Pancreas (tissue), 10 donors: ENCODE data around the gene PARVG. TPM values are rescaled to one million over a fixed set of nuclear protein-coding genes. Genes with fewer than 3 reads are reported as not detected.
A peak's percentile ranks its signal among the peaks of the same experiment; 100 is the strongest.

Experiments used
- ATAC-seq, 4 donors: fragments of 200-7000 bp; cut with Tn5 transposase; one replicate each; pipeline versions ENCODE4 v1.8.0 to v1.9.1; 2020; ENCODE audit warnings: mild to moderate bottlenecking in 4 of 4, moderate library complexity in 4 of 4
- DNase-seq, 6 donors: peaks; one replicate each; pipeline ENCODE4 v3.0.0-alpha.2; 2020
- FAIRE-seq: peaks from 2 replicates; lab custom pipeline; 2012; peaks lifted over from hg19 to GRCh38; lab: Jason Lieb, UNC
- H3K27ac ChIP-seq, 4 donors: fragments of 200-600 bp; sonication (generic); 1 replicate in 3 of 4; 2 replicates in 1 of 4; pipeline versions ENCODE4 v1.5.0 to v1.8.0; 2020
- H3K27me3 ChIP-seq, 4 donors: fragments of 200-600 bp; one replicate each; pipeline ENCODE4 v1.8.0; 2021
- H3K36me3 ChIP-seq, 3 donors: fragments of 200-600 bp; sonication (generic) in 1 of 3; one replicate each; pipeline versions ENCODE4 v1.5.0 to v1.8.0; 2020 to 2021
- H3K4me1 ChIP-seq, 3 donors: fragments of 200-600 bp; one replicate each; pipeline ENCODE4 v1.8.0; 2021
- H3K4me3 ChIP-seq, 4 donors: fragments of 200-600 bp; sonication (generic) in 2 of 4; one replicate each; pipeline versions ENCODE4 v1.5.0 to v1.8.0; 2020 to 2021
- H3K9me3 ChIP-seq, 4 donors: fragments of 200-600 bp; one replicate each; pipeline ENCODE4 v1.8.0; 2021
- CTCF ChIP-seq, 4 donors: fragments of 200-600 bp; sonication (generic) in 3 of 4; IDR thresholded peaks; one replicate each; pipeline versions ENCODE4 v1.5.0 to v1.8.0; 2021; ENCODE audit warnings: antibody characterized with exemption in 4 of 4
- WGBS, 2 donors: extraction: QIAGEN DNeasy Blood & Tissue Kit; methylation state at CpG; one replicate each; pipeline ENCODE4 v1.1.7; 2013; 5-methylcytosine and 5-hydroxymethylcytosine counted together
- intact Hi-C, 3 donors: fragments of 100-400 bp; cut with DNase I; formaldehyde crosslinking; loops; one replicate each; pipeline versions ENCODE4 v1.11.1 to v1.14.2; 2022
- polyA plus RNA-seq, 2 donors: library from polyadenylated mRNA; stranded (reverse); fragments of 200-250 nt; gene quantifications; one replicate each; pipeline ENCODE4 v1.2.3, GENCODE V29; 2013
- total RNA-seq, 6 donors: library from RNA; stranded (reverse); fragmentation: NEBNext Ultra II Directional in 4 of 6; extraction: Animal tissue kit (Norgen Biotek cat#: 25700) in 4 of 6; gene quantifications; one replicate each; pipeline versions ENCODE4 v1.2.1 to v1.2.4, GENCODE V29; 2021 to 2023
- donor health status: healthy with polysubstance abuse.
- donor health status: DM: no; HTN: no; CAD: no; lungs with moderate emphysema.
- donor health status: DM: no; HTN: no; CAD: no.
- donor health status: control.
- donor health status: control.
- donor health status: Bipolar disorder and iron deficiency.
- donor health status: DM: yes; HTN: yes; CAD: no.
- donor health status: DM: no; HTN: no; CAD: no.
- donor health status: DM: no; HTN: no; CAD: no.
- donor health status: DM: yes; HTN: yes; CAD: no.

PARVG gene
- total and polyA plus RNA-seq, 8 donors, result 1.1 to 17.0 (median 3.2) TPM

- H3K4me1 ChIP-seq, result no peaks in the 10 kb centered on the region
- DNase-seq (peak in 1 of 6 donors; percentile 26), ATAC-seq (no peak), FAIRE-seq (no peak)
- H3K27me3 ChIP-seq, result no peaks in the 10 kb centered on the region
- WGBS, 2 donors, result 73 to 80% methylated on average over 16 of the region's 16 CpGs
- intact Hi-C loops, result no loop called here
- no peaks in the 10 kb centered on the region for H3K36me3 ChIP-seq
- H3K27ac ChIP-seq, result no peak overlapping the region
- no peaks in the 10 kb centered on the region for H3K9me3 ChIP-seq
- TF ChIP-seq CTCF (IDR thresholded peaks at IDR 0.05), result no peak
- no peak overlapping the region for H3K4me3 ChIP-seq
Observed at GRCh38 chr22:44185237-44186120, 4.8 kb downstream of the PARVG start.

GRCh38 chr22:44186121-44186510 is 5.4 kb downstream of the PARVG start:
- H3K27ac ChIP-seq, result no peak overlapping the region
- no peak for FAIRE-seq

GRCh38 chr22:44186737-44187136 is 6.0 kb downstream of the PARVG start:
- 83 to 89% methylated on average over 4 of the region's 4 CpGs for WGBS, 2 donors
- H3K4me3 ChIP-seq, result no peak overlapping the region
- intact Hi-C loops, result no loop called here
- no peak for TF ChIP-seq CTCF (IDR thresholded peaks at IDR 0.05)
- H3K36me3 ChIP-seq, result no peaks in the 10 kb centered on the region
- H3K27ac ChIP-seq, result no peak overlapping the region
- FAIRE-seq, result no peak
- no peak for ATAC-seq
- H3K9me3 ChIP-seq, result no peaks in the 10 kb centered on the region
- no peaks in the 10 kb centered on the region for H3K27me3 ChIP-seq
- DNase-seq, result no peak
- H3K4me1 ChIP-seq, result no peaks in the 10 kb centered on the region

More at GRCh38 chr22:44186121-44186510, 5.4 kb downstream of the PARVG start:
- WGBS, 2 donors, result 57 to 67% methylated on average over 8 of the region's 8 CpGs
- no peaks in the 10 kb centered on the region for H3K27me3 ChIP-seq
- intact Hi-C loops, result no loop called here
- TF ChIP-seq CTCF (IDR thresholded peaks at IDR 0.05), result no peak
- no peak overlapping the region for H3K4me3 ChIP-seq
- ATAC-seq (no peak), DNase-seq (peak in 1 of 6 donors; percentile 36)
- no peaks in the 10 kb centered on the region for H3K36me3 ChIP-seq
- no peaks in the 10 kb centered on the region for H3K9me3 ChIP-seq
- H3K4me1 ChIP-seq, result no peaks in the 10 kb centered on the region

GRCh38 chr22:44187652-44188230 is 7.0 kb downstream of the PARVG start:
- no peak for TF ChIP-seq CTCF (IDR thresholded peaks at IDR 0.05)
- 80 to 88% methylated on average over 12 of the region's 12 CpGs for WGBS, 2 donors
- Histone ChIP-seq H3K4me3 (no peak overlapping the region), H3K9me3 (no peaks in the 10 kb centered on the region), H3K27me3 (no peaks in the 10 kb centered on the region), H3K36me3 (no peaks in the 10 kb centered on the region), H3K4me1 (no peaks in the 10 kb centered on the region), H3K27ac (no peak overlapping the region)
- ATAC-seq, result no peak
- no peak for FAIRE-seq
- peak in 1 of 6 donors; percentile 36 for DNase-seq
- intact Hi-C loops, result no loop called here

- WGBS, 2 donors, result 79 to 89% methylated on average over 8 of the region's 8 CpGs
- ATAC-seq, result no peak
- DNase-seq, result peak in 1 of 6 donors; percentile 18
- Histone ChIP-seq H3K27me3 (no peaks in the 10 kb centered on the region), H3K4me1 (no peaks in the 10 kb centered on the region), H3K36me3 (no peaks in the 10 kb centered on the region), H3K27ac (no peak overlapping the region), H3K4me3 (no peak overlapping the region), H3K9me3 (no peaks in the 10 kb centered on the region)
- TF ChIP-seq CTCF (IDR thresholded peaks at IDR 0.05), result no peak
- intact Hi-C loops, result no loop called here
- FAIRE-seq, result no peak
Observed at GRCh38 chr22:44188316-44188715, 7.6 kb downstream of the PARVG start.
